Measurements from ENCODE around the gene LILRA5. TPM values are rescaled to one million over a fixed set of nuclear protein-coding genes. Genes with fewer than 3 reads are reported as not detected.

The LILRA5 gene
- total RNA-seq, 1 donor from 2014 or later = 1.9 TPM

DNA sequence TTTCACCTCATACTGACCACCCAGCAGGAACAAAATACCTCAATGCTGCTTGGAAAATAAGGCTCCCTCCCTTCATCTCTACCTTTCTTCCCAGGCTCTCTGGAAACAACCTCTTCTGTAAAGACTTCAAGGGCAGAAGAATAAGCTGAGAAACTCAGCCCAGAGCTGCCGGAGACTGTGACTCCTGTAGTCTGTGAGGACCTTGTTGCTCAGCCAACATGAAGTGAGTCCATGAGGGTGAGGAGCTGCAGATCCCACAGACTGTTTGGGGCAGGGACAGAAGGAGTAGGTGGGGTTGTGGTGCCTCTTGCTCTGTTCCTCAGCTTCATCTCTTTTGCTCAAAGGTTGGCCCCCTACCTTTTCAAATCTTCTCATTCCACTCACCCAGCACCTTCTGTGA lies 7.8 kb downstream of the LILRA5 start:
- H3K4me3 ChIP-seq (ENCODE audit: low read depth, low read length) = no peak overlapping the region
- TF ChIP-seq, protein P1, sequence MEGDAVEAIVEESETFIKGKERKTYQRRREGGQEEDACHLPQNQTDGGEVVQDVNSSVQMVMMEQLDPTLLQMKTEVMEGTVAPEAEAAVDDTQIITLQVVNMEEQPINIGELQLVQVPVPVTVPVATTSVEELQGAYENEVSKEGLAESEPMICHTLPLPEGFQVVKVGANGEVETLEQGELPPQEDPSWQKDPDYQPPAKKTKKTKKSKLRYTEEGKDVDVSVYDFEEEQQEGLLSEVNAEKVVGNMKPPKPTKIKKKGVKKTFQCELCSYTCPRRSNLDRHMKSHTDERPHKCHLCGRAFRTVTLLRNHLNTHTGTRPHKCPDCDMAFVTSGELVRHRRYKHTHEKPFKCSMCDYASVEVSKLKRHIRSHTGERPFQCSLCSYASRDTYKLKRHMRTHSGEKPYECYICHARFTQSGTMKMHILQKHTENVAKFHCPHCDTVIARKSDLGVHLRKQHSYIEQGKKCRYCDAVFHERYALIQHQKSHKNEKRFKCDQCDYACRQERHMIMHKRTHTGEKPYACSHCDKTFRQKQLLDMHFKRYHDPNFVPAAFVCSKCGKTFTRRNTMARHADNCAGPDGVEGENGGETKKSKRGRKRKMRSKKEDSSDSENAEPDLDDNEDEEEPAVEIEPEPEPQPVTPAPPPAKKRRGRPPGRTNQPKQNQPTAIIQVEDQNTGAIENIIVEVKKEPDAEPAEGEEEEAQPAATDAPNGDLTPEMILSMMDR (IDR thresholded peaks at IDR 0.05; ENCODE audit: insufficient read depth, low read length, poor library complexity, severe bottlenecking) = no peak
- no peak for DNase-seq (ENCODE audit: low read depth)
- no peaks in the 10 kb centered on the region for H3K27me3 ChIP-seq (ENCODE audit: control insufficient read depth, insufficient read depth, low read length)
- no peaks in the 10 kb centered on the region for H3K36me3 ChIP-seq (ENCODE audit: control insufficient read depth, insufficient read depth, low read length)

DNA sequence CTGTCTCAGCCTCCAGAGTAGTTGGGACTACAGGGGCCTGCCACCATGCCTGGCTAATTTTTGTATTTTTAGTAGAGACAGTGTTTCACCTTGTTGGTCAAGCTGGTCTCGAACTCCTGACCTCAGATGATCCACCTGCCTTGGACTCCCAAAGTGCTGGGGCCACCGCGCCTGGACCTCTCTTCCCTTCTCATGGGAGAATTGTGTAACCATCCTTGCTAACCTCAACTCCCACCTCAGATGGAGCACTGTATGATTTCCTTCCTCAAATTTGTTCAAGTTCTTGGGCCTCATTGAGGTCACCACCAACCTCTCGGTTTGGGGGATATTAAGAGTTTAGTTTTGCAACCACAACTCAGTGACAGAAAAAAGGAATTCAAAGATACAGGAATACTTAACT lies 10.7 kb downstream of the LILRA5 start:
- H3K27me3 ChIP-seq (ENCODE audit: control insufficient read depth, insufficient read depth, low read length) = no peaks in the 10 kb centered on the region
- no peak overlapping the region for H3K4me3 ChIP-seq (ENCODE audit: low read depth, low read length)
- no peaks in the 10 kb centered on the region for H3K36me3 ChIP-seq (ENCODE audit: control insufficient read depth, insufficient read depth, low read length)
- DNase-seq (ENCODE audit: low read depth) = no peak
- TF ChIP-seq, protein P1 (IDR thresholded peaks at IDR 0.05; ENCODE audit: insufficient read depth, low read length, poor library complexity, severe bottlenecking) = no peak

DNA sequence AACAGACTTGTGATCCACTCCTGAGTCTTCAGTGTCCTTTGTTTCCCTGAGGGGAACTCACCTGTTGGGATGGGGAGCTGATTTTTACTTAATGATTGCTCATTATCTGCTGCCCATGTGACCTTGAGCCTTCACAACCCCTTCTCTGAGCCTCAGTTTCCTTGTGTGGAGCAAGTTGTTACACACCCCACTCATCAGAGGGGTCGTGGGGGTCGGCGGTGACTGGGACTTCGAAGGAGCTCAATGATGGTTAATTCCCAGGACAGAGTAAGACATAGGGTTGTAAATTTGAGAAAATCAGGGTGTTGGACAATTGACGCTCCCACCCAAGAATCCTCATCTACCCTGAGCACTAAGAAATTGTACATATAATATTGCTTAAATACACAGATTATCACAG lies 13.5 kb downstream of the LILRA5 start:
- H3K27me3 ChIP-seq (ENCODE audit: control insufficient read depth, insufficient read depth, low read length) = no peaks in the 10 kb centered on the region

DNA sequence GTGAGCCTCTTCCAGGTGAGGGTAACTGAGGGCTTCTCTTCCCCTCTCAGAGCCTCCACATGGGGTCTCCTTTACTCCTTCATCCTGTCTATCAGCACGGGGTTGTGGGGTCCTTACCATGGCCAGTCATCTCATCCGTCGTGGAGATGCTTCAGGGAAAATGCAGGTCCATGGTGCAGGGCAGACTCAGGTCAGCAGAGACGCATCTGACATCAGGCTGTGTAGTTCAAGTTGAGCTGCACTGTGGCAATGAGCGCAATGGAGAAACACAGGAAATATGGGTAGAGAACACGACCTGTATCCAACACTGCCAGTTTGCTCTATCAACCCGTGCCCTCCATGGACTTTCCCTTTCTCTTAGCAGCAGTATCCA lies 13.9 kb downstream of the LILRA5 start:
- TF ChIP-seq, protein P1 (IDR thresholded peaks at IDR 0.05; ENCODE audit: insufficient read depth, low read length, poor library complexity, severe bottlenecking) = no peak
- H3K36me3 ChIP-seq (ENCODE audit: control insufficient read depth, insufficient read depth, low read length) = no peaks in the 10 kb centered on the region
- H3K27me3 ChIP-seq (ENCODE audit: control insufficient read depth, insufficient read depth, low read length) = no peaks in the 10 kb centered on the region

More for the DNA sequence above, 13.5 kb downstream of the LILRA5 start:
- Histone ChIP-seq H3K4me3 (ENCODE audit: low read depth, low read length) (no peak overlapping the region), H3K36me3 (ENCODE audit: control insufficient read depth, insufficient read depth, low read length) (no peaks in the 10 kb centered on the region)
- DNase-seq (ENCODE audit: low read depth) = no peak
- TF ChIP-seq, protein P1 (IDR thresholded peaks at IDR 0.05; ENCODE audit: insufficient read depth, low read length, poor library complexity, severe bottlenecking) = no peak

DNA sequence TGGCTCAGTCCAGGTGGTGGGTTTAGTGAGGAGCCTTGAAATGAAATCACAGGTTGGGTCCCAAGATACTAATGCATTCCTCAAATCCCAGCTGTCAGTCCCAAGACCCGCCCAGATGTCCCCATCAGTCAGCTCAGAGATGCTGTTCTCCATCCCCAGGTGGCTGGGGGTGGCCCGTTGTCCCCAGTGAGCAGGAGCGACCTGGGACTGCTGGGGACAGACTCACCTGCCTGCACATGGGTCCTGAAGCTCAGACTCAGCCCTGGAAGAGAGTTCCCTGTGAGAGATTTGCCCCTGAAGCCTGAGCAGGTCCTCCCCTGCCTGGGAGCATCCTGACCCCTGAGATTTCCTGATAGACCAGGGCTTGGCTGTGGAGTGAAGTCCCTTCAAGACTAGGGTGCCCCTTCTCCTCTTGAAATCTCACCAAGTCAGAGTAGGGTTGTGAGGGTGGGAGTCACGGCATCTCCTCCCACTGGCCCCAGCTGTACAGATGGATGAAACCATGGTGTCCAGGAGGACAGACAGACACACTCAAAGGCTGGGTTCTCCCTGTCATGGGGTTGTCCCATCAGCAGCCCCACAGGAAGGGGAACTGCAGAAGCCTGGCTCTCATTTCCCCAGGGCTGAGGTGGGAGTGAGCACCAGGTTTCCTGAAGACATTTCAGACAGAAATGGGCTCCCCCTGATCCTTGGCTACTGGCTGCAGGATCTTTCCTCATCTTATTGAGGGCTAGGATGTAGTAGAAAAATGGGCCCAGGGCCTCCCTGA lies 14.4 kb downstream of the LILRA5 start:
- H3K4me3 ChIP-seq (ENCODE audit: low read depth, low read length) = no peak overlapping the region
- TF ChIP-seq, protein P1 (IDR thresholded peaks at IDR 0.05; ENCODE audit: insufficient read depth, low read length, poor library complexity, severe bottlenecking) = no peak
- H3K27me3 ChIP-seq (ENCODE audit: control insufficient read depth, insufficient read depth, low read length) = no peaks in the 10 kb centered on the region
- DNase-seq (ENCODE audit: low read depth) = no peak
- H3K36me3 ChIP-seq (ENCODE audit: control insufficient read depth, insufficient read depth, low read length) = no peaks in the 10 kb centered on the region

More for the DNA sequence above, 13.9 kb downstream of the LILRA5 start:
- no peak overlapping the region for H3K4me3 ChIP-seq (ENCODE audit: low read depth, low read length)
- DNase-seq (ENCODE audit: low read depth) = no peak

All from kidney epithelial cell (primary cell).